ENCODE measurements around the gene RORB.

Gene RORB

DNA sequence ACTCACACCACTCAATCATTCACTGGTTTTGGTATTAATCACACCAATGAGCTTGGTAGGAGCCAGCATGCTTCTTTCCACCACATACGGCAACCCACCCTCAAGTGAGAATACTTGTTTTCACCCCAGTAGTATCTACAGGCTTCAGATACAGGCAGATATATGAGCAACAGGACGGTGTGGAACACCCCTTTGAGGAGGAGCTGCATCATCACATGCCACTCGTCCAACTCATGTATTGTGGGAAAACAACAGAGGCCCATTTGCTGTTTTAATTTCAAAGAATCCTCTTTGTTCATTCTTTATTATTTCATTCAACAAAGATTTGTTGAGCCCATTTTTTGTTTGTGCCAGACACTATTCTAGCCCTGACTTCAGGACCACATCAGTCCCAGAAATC is 46.0 kb downstream of the RORB start:
- no peak overlapping the region for H4K8ac ChIP-seq (ENCODE audit: low read depth, low read length)
- no CpG with 5 or more reads among the region's 3 CpGs for WGBS, 2 donors (ENCODE audit: extremely low coverage in 2 of 2, insufficient read length in 2 of 2, insufficient replicate concordance in 1 of 2)
- no peak overlapping the region for H4K91ac ChIP-seq (ENCODE audit: low read depth, low read length, poor library complexity)
- DNase-seq (ENCODE audit: low spot score), result no peak
- H2BK12ac ChIP-seq (ENCODE audit: low read length), result no peak overlapping the region
- no peak overlapping the region for H3K18ac ChIP-seq (ENCODE audit: low read length)
- no peak overlapping the region for H2BK5ac ChIP-seq (ENCODE audit: low read length)
- H3K4me1 ChIP-seq (ENCODE audit: control insufficient read depth in 2 of 2, insufficient read depth in 1 of 2, low read depth in 1 of 2, low read length in 2 of 2), result peaks cover 0 to 2% of the 10 kb centered on the region in 2 donors
- H3K79me1 ChIP-seq (ENCODE audit: low read depth, low read length), result no peaks in the 10 kb centered on the region
- no peaks in the 10 kb centered on the region for H3K36me3 ChIP-seq (replicated peaks in 1 of 2; ENCODE audit: control insufficient read depth in 2 of 2, insufficient read depth in 2 of 2, low read length in 2 of 2)
- no peak overlapping the region for H2AK5ac ChIP-seq (ENCODE audit: low read depth, low read length)
- no peak overlapping the region for H3K4ac ChIP-seq (ENCODE audit: low read length)
- H2BK120ac ChIP-seq (ENCODE audit: low read depth, low read length), result no peak overlapping the region
- H3K9me3 ChIP-seq (replicated peaks in 1 of 2; ENCODE audit: control insufficient read depth in 2 of 2, insufficient read depth in 1 of 2, low read depth in 1 of 2, low read length in 2 of 2), result no peaks in the 10 kb centered on the region
- no peak overlapping the region for H3K14ac ChIP-seq (ENCODE audit: low read length)
- H3K4me2 ChIP-seq (ENCODE audit: insufficient read depth, low read length, poor library complexity, severe bottlenecking), result no peak overlapping the region
- H3K9ac ChIP-seq (ENCODE audit: low read depth, low read length, poor library complexity), result no peak overlapping the region
- H3K23ac ChIP-seq (ENCODE audit: low read depth, low read length, poor library complexity), result no peak overlapping the region
- H2AFZ ChIP-seq (ENCODE audit: low read length), result no peak overlapping the region
- no peak overlapping the region for H2BK15ac ChIP-seq (ENCODE audit: low read length)
- H3K27me3 ChIP-seq (ENCODE audit: control insufficient read depth in 3 of 3, insufficient read depth in 3 of 3, low read depth in 1 of 3, low read length in 3 of 3), result no peaks in the 10 kb centered on the region
- H3K4me3 ChIP-seq (ENCODE audit: low read length in 2 of 2), result no peak overlapping the region
- no peak overlapping the region for H3K27ac ChIP-seq (replicated peaks; ENCODE audit: low read length)

DNA sequence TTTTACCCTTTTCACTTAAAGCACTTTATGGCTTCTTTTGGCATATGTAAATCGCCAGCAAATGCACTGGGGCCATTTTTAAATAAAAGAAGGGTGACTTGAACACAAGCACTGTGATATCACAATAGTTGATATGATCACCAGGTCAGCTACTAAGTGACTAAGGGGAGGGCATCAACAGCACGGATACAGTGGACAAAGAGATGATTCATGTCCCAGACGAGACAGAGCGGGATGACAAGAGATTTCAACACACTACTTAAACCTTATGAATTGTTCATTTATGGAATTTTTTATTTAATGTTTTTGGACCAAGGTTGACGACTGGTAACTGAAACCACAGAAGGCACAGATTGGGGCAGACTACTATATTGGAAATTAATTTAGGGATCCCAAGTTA is 54.1 kb downstream of the RORB start:
- Histone ChIP-seq H2BK5ac (ENCODE audit: low read length) (no peak overlapping the region), H2AFZ (ENCODE audit: low read length) (no peak overlapping the region), H3K27me3 (ENCODE audit: control insufficient read depth in 3 of 3, insufficient read depth in 3 of 3, low read depth in 1 of 3, low read length in 3 of 3) (no peaks in the 10 kb centered on the region), H3K4me1 (ENCODE audit: control insufficient read depth in 2 of 2, insufficient read depth in 1 of 2, low read depth in 1 of 2, low read length in 2 of 2) (peaks cover 0 to under 1% of the 10 kb centered on the region in 2 donors), H3K4me3 (ENCODE audit: low read length in 2 of 2) (no peak overlapping the region), H3K9me3 (replicated peaks in 1 of 2; ENCODE audit: control insufficient read depth in 2 of 2, insufficient read depth in 1 of 2, low read depth in 1 of 2, low read length in 2 of 2) (no peaks in the 10 kb centered on the region), H3K14ac (ENCODE audit: low read length) (no peak overlapping the region), H3K4ac (ENCODE audit: low read length) (no peak overlapping the region), H4K91ac (ENCODE audit: low read depth, low read length, poor library complexity) (no peak overlapping the region), H3K27ac (replicated peaks; ENCODE audit: low read length) (no peak overlapping the region), H4K8ac (ENCODE audit: low read depth, low read length) (no peak overlapping the region), H3K79me1 (ENCODE audit: low read depth, low read length) (no peaks in the 10 kb centered on the region), H2BK12ac (ENCODE audit: low read length) (no peak overlapping the region), H3K23ac (ENCODE audit: low read depth, low read length, poor library complexity) (no peak overlapping the region), H2BK120ac (ENCODE audit: low read depth, low read length) (no peak overlapping the region), H3K36me3 (replicated peaks in 1 of 2; ENCODE audit: control insufficient read depth in 2 of 2, insufficient read depth in 2 of 2, low read length in 2 of 2) (no peaks in the 10 kb centered on the region), H3K4me2 (ENCODE audit: insufficient read depth, low read length, poor library complexity, severe bottlenecking) (no peak overlapping the region), H2AK5ac (ENCODE audit: low read depth, low read length) (no peak overlapping the region), H3K9ac (ENCODE audit: low read depth, low read length, poor library complexity) (no peak overlapping the region), H2BK15ac (ENCODE audit: low read length) (no peak overlapping the region), H3K18ac (ENCODE audit: low read length) (no peak overlapping the region)
- DNase-seq (ENCODE audit: low spot score), result no peak
- WGBS, 2 donors (ENCODE audit: extremely low coverage in 2 of 2, insufficient read length in 2 of 2, insufficient replicate concordance in 1 of 2), result no CpG with 5 or more reads among the region's 5 CpGs

- Histone ChIP-seq H2AFZ (ENCODE audit: low read length) (no peak overlapping the region), H2BK5ac (ENCODE audit: low read length) (no peak overlapping the region), H2BK120ac (ENCODE audit: low read depth, low read length) (no peak overlapping the region), H3K4me1 (ENCODE audit: control insufficient read depth in 2 of 2, insufficient read depth in 1 of 2, low read depth in 1 of 2, low read length in 2 of 2) (peaks cover 0 to 2% of the 10 kb centered on the region in 2 donors), H2AK5ac (ENCODE audit: low read depth, low read length) (no peak overlapping the region), H3K23ac (ENCODE audit: low read depth, low read length, poor library complexity) (no peak overlapping the region), H3K4me2 (ENCODE audit: insufficient read depth, low read length, poor library complexity, severe bottlenecking) (no peak overlapping the region), H3K36me3 (replicated peaks in 1 of 2; ENCODE audit: control insufficient read depth in 2 of 2, insufficient read depth in 2 of 2, low read length in 2 of 2) (no peaks in the 10 kb centered on the region), H2BK12ac (ENCODE audit: low read length) (no peak overlapping the region), H3K18ac (ENCODE audit: low read length) (no peak overlapping the region), H3K27ac (replicated peaks; ENCODE audit: low read length) (no peak overlapping the region), H4K8ac (ENCODE audit: low read depth, low read length) (no peak overlapping the region), H4K91ac (ENCODE audit: low read depth, low read length, poor library complexity) (no peak overlapping the region), H3K14ac (ENCODE audit: low read length) (no peak overlapping the region), H3K9ac (ENCODE audit: low read depth, low read length, poor library complexity) (no peak overlapping the region), H3K27me3 (ENCODE audit: control insufficient read depth in 3 of 3, insufficient read depth in 3 of 3, low read depth in 1 of 3, low read length in 3 of 3) (no peaks in the 10 kb centered on the region), H3K9me3 (replicated peaks in 1 of 2; ENCODE audit: control insufficient read depth in 2 of 2, insufficient read depth in 1 of 2, low read depth in 1 of 2, low read length in 2 of 2) (no peaks in the 10 kb centered on the region), H3K4me3 (ENCODE audit: low read length in 2 of 2) (no peak overlapping the region), H3K79me1 (ENCODE audit: low read depth, low read length) (no peaks in the 10 kb centered on the region), H3K4ac (ENCODE audit: low read length) (no peak overlapping the region), H2BK15ac (ENCODE audit: low read length) (no peak overlapping the region)
- DNase-seq (ENCODE audit: low spot score), result no peak
- no CpG with 5 or more reads among the region's 9 CpGs for WGBS, 2 donors (ENCODE audit: extremely low coverage in 2 of 2, insufficient read length in 2 of 2, insufficient replicate concordance in 1 of 2)
Observed at GRCh38 chr9:74554751-74555419, 57.8 kb downstream of the RORB start.

DNA sequence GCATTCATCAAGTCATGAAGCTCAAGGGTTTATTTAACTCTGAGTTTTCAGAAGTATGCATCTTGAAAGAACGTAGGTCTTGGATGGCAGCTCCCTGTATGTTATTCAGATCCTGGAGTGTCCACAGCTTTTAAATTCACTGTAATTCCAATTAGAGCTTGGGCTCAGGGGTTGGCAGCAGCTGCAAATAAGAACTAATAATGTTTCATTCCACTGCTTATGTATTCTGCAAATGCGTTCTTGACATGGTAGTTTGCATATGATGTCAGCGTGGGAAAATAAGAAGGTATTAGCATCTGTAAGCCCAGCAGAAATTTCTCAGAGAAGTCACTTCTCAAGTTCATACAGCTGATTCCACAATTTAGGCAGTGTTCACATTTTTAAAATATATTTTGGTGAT is 58.4 kb downstream of the RORB start:
- Histone ChIP-seq H3K4me3 (ENCODE audit: low read length in 2 of 2) (no peak overlapping the region), H3K18ac (ENCODE audit: low read length) (no peak overlapping the region), H2BK5ac (ENCODE audit: low read length) (no peak overlapping the region), H3K36me3 (replicated peaks in 1 of 2; ENCODE audit: control insufficient read depth in 2 of 2, insufficient read depth in 2 of 2, low read length in 2 of 2) (no peaks in the 10 kb centered on the region), H3K27ac (replicated peaks; ENCODE audit: low read length) (no peak overlapping the region), H3K4me2 (ENCODE audit: insufficient read depth, low read length, poor library complexity, severe bottlenecking) (no peak overlapping the region), H2AFZ (ENCODE audit: low read length) (no peak overlapping the region), H3K9ac (ENCODE audit: low read depth, low read length, poor library complexity) (no peak overlapping the region), H2BK12ac (ENCODE audit: low read length) (no peak overlapping the region), H3K27me3 (ENCODE audit: control insufficient read depth in 3 of 3, insufficient read depth in 3 of 3, low read depth in 1 of 3, low read length in 3 of 3) (no peaks in the 10 kb centered on the region), H4K91ac (ENCODE audit: low read depth, low read length, poor library complexity) (no peak overlapping the region), H3K79me1 (ENCODE audit: low read depth, low read length) (no peaks in the 10 kb centered on the region), H3K4me1 (ENCODE audit: control insufficient read depth in 2 of 2, insufficient read depth in 1 of 2, low read depth in 1 of 2, low read length in 2 of 2) (peaks cover 0 to 2% of the 10 kb centered on the region in 2 donors), H2BK15ac (ENCODE audit: low read length) (no peak overlapping the region), H3K14ac (ENCODE audit: low read length) (no peak overlapping the region), H3K23ac (ENCODE audit: low read depth, low read length, poor library complexity) (no peak overlapping the region), H3K9me3 (replicated peaks in 1 of 2; ENCODE audit: control insufficient read depth in 2 of 2, insufficient read depth in 1 of 2, low read depth in 1 of 2, low read length in 2 of 2) (no peaks in the 10 kb centered on the region), H4K8ac (ENCODE audit: low read depth, low read length) (no peak overlapping the region), H3K4ac (ENCODE audit: low read length) (no peak overlapping the region), H2AK5ac (ENCODE audit: low read depth, low read length) (no peak overlapping the region), H2BK120ac (ENCODE audit: low read depth, low read length) (no peak overlapping the region)
- no peak for DNase-seq (ENCODE audit: low spot score)
- WGBS, 2 donors (ENCODE audit: extremely low coverage in 2 of 2, insufficient read length in 2 of 2, insufficient replicate concordance in 1 of 2), result no CpG with 5 or more reads among the region's 3 CpGs
